ENCODE measurements around the gene LUZP2. TPM values are rescaled to one million over a fixed set of nuclear protein-coding genes. Genes with fewer than 3 reads are reported as not detected.

LUZP2 gene
- total RNA-seq, 4 donors from 2014 or later: 0.04 to 0.62 (median 0.11) TPM; not detected in 1

- no peak overlapping the region for H3K4me3 ChIP-seq (ENCODE audit: low read depth, poor library complexity, severe bottlenecking)
- 68 to 74% methylated on average over 1 of the region's 1 CpG for WGBS, 2 donors
- intact Hi-C loops (cut with DNase I; ENCODE audit: low total_unique reads): no loop called here
- TF ChIP-seq POLR2A (IDR thresholded peaks at IDR 0.05) (no peak), CTCF (IDR thresholded peaks at IDR 0.05) (no peak)
- DNase-seq (ENCODE audit: low spot score in 2 of 2): no peak
Observed at GRCh38 chr11:24925091-24925490, 428.2 kb downstream of the LUZP2 start.

DNA sequence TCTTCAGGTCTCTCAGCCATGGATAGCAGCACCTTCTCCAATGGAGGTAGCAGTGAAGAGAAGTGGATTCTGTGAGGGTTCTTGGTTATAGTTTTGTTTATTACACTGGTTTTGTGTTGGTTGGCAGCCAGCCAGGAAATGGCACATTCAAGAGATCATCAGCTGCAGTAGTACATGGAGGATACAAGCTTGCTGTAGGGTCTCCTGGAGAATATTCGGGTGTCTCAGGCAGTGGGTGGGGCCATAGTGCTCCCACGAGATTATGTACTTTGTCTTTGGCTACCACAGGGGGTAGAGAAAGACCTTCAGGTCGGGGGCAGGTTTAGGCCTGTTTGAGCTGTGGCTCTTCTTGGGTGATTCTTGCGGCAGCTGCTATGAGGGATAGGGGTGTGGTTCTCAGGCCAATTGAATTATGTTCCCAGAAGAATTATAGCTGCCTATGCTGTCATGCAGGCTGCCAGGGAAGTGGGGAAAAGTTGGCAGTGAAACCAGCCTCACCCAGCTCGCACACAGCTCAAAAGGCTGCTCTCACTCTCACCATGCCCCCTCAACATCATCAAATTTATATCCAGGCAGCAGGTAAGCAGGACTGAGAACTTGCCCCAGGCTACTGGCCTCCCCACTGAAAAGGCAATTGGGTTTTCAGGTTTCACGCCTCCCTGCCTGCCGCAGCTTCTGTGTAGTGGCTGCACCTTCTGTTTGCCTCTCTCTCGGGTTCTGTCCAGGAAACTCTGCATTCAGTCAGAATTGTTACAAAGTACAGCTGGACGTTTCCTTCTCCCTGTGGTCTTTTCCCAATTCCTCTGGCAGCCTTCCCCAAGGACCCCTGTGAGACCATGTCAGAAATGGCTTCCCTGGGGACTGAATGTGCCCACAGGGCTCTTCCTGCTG, 435.5 kb downstream of the LUZP2 start:
- intact Hi-C loops (cut with DNase I; ENCODE audit: low total_unique reads): no loop called here
- TF ChIP-seq POLR2A (IDR thresholded peaks at IDR 0.05): no peak
- TF ChIP-seq CTCF (IDR thresholded peaks at IDR 0.05): no peak
- WGBS, 2 donors: 40 to 49% methylated on average over 9 of the region's 9 CpGs

GRCh38 chr11:24934733-24935439, 438.0 kb downstream of the LUZP2 start:
- no peak for TF ChIP-seq POLR2A (IDR thresholded peaks at IDR 0.05)
- TF ChIP-seq CTCF (IDR thresholded peaks at IDR 0.05): no peak
- 54 to 69% methylated on average over 1 of the region's 1 CpG for WGBS, 2 donors
- no peak overlapping the region for H3K4me3 ChIP-seq (ENCODE audit: low read depth, poor library complexity, severe bottlenecking)
- no peak for DNase-seq (ENCODE audit: low spot score in 2 of 2)
- intact Hi-C loops (cut with DNase I; ENCODE audit: low total_unique reads): no loop called here

More for the DNA sequence above, 435.5 kb downstream of the LUZP2 start:
- DNase-seq (ENCODE audit: low spot score in 2 of 2): peak in 1 of 2 donors; percentile 79
- H3K4me3 ChIP-seq (ENCODE audit: low read depth, poor library complexity, severe bottlenecking): no peak overlapping the region

DNA sequence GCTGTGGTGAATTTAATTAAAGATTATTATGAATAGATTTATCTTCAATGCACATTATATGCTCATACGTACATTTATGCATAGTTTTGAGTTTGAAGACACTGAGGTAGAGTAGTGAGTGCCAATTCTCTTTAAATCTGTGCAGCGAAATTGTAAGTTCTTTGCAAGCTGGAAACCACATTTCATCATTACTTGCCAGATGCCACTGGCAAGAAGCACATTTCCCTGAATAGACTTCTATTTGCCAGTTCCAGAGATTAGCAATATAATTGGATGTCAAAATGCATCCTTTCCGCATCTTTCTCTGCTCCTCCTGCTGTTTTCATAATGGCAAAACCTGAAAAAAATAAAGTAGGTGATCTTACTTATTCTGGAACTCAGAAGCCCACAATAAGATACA, 448.0 kb downstream of the LUZP2 start:
- no peak for DNase-seq (ENCODE audit: low spot score in 2 of 2)
- H3K4me3 ChIP-seq (ENCODE audit: low read depth, poor library complexity, severe bottlenecking): no peak overlapping the region
- TF ChIP-seq POLR2A (IDR thresholded peaks at IDR 0.05) (no peak), CTCF (IDR thresholded peaks at IDR 0.05) (no peak)
- intact Hi-C loops (cut with DNase I; ENCODE audit: low total_unique reads): no loop called here
- 32 to 36% methylated on average over 3 of the region's 3 CpGs for WGBS, 2 donors

GRCh38 chr11:24949406-24949805, 452.6 kb downstream of the LUZP2 start:
- TF ChIP-seq POLR2A (IDR thresholded peaks at IDR 0.05): no peak
- TF ChIP-seq CTCF (IDR thresholded peaks at IDR 0.05): no peak
- WGBS, 2 donors: 86 to 91% methylated on average over 5 of the region's 5 CpGs
- intact Hi-C loops (cut with DNase I; ENCODE audit: low total_unique reads): no loop called here
- no peak for DNase-seq (ENCODE audit: low spot score in 2 of 2)
- H3K4me3 ChIP-seq (ENCODE audit: low read depth, poor library complexity, severe bottlenecking): no peak overlapping the region
